Loucy (cell line): ENCODE data around the gene PDE9A.

Experiments
- CTCF ChIP-seq: fragments of 200-600 bp; sonication (generic); conservative IDR thresholded peaks from 2 replicates; pipeline ENCODE4 v1.5.1; 2014; ENCODE audit warnings: mild to moderate bottlenecking, antibody characterized with exemption, low read length
- EZH2phosphoT487 ChIP-seq: fragments of 200-600 bp; IDR thresholded peaks from 2 replicates; pipeline ENCODE4 v1.6.1; 2018; ENCODE audit warnings: antibody characterized with exemption, mild to moderate bottlenecking, moderate library complexity, borderline replicate concordance

GRCh38 chr21:42698733-42699132, 45.3 kb downstream of the PDE9A start:
- TF ChIP-seq CTCF: no peak
- no peak for TF ChIP-seq EZH2phosphoT487
